ENCODE results near the gene NUBP1.

NUBP1 gene

GRCh38 chr16:10753670-10754069 is 10.0 kb downstream of the NUBP1 start:
- no peaks in the 10 kb centered on the region for H3K27me3 ChIP-seq (ENCODE audit: insufficient read depth, low read length)
- no peak overlapping the region for H3K4me3 ChIP-seq (ENCODE audit: low read length)
- no peak overlapping the region for H3K9ac ChIP-seq (ENCODE audit: low read depth, low read length)
- H3K36me3 ChIP-seq (ENCODE audit: insufficient read depth, low read depth, low read length), result peaks cover 38% of the 10 kb centered on the region
- H3K4me1 ChIP-seq (ENCODE audit: insufficient read depth, low read length), result no peaks in the 10 kb centered on the region
- H3K27ac ChIP-seq (ENCODE audit: low read length), result no peak overlapping the region
- H3K9me3 ChIP-seq (ENCODE audit: insufficient read depth, low read depth, low read length), result no peaks in the 10 kb centered on the region

DNA sequence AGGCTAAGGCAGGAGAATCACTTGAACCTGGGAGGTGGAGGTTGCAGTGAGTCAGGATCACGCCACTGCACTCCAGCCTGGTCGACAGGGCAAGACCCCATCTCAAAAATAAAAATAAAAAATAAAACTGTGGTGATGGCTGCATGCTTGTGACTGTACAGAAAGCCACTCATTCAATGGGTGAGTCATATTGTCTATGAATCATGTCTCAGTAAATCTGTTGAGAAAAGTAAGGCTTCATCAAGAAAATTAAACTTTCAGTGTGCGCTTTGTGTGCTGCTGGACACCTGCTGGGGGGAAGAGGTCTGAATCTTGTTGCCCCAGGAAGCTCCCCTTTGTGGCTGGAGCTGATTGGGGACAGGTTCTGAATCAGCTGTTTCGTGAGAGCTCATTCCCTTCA is 11.3 kb downstream of the NUBP1 start:
- peaks cover 49% of the 10 kb centered on the region for H3K36me3 ChIP-seq (ENCODE audit: insufficient read depth, low read depth, low read length)
- H3K27ac ChIP-seq (ENCODE audit: low read length), result no peak overlapping the region
- no peak overlapping the region for H3K9ac ChIP-seq (ENCODE audit: low read depth, low read length)
- H3K27me3 ChIP-seq (ENCODE audit: insufficient read depth, low read length), result no peaks in the 10 kb centered on the region
- H3K9me3 ChIP-seq (ENCODE audit: insufficient read depth, low read depth, low read length), result no peaks in the 10 kb centered on the region
- H3K4me3 ChIP-seq (ENCODE audit: low read length), result no peak overlapping the region
- H3K4me1 ChIP-seq (ENCODE audit: insufficient read depth, low read length), result no peaks in the 10 kb centered on the region

GRCh38 chr16:10756574-10756973 is 12.9 kb downstream of the NUBP1 start:
- H3K4me3 ChIP-seq (ENCODE audit: low read length), result no peak overlapping the region
- H3K27me3 ChIP-seq (ENCODE audit: insufficient read depth, low read length), result no peaks in the 10 kb centered on the region
- H3K36me3 ChIP-seq (ENCODE audit: insufficient read depth, low read depth, low read length), result peaks cover 57% of the 10 kb centered on the region
- H3K9ac ChIP-seq (ENCODE audit: low read depth, low read length), result no peak overlapping the region
- H3K4me1 ChIP-seq (ENCODE audit: insufficient read depth, low read length), result no peaks in the 10 kb centered on the region
- no peak overlapping the region for H3K27ac ChIP-seq (ENCODE audit: low read length)
- H3K9me3 ChIP-seq (ENCODE audit: insufficient read depth, low read depth, low read length), result no peaks in the 10 kb centered on the region

DNA sequence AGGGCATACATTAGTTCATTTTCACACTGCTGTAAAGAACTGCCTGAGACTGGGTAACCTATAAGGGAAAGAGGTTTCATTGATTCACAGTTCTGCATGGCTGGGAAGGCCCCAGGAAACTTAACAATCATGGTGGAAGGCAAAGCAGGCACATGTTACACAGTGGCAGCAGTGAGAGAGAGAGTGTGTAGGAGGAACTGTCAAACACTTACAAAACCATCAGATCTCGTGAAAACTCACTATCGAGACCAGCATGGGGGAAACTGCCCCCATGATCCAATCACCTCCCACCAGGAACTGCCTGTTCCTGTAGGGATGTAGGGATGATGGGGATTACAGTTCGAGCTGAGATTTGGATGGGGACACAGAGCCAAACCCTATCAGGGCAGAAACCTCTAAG is 17.2 kb downstream of the NUBP1 start:
- H3K27me3 ChIP-seq (ENCODE audit: insufficient read depth, low read length), result no peaks in the 10 kb centered on the region
- H3K36me3 ChIP-seq (ENCODE audit: insufficient read depth, low read depth, low read length), result peaks cover 76% of the 10 kb centered on the region
- H3K4me3 ChIP-seq (ENCODE audit: low read length), result no peak overlapping the region
- no peaks in the 10 kb centered on the region for H3K4me1 ChIP-seq (ENCODE audit: insufficient read depth, low read length)
- H3K27ac ChIP-seq (ENCODE audit: low read length), result no peak overlapping the region
- H3K9ac ChIP-seq (ENCODE audit: low read depth, low read length), result no peak overlapping the region
- H3K9me3 ChIP-seq (ENCODE audit: insufficient read depth, low read depth, low read length), result no peaks in the 10 kb centered on the region

GRCh38 chr16:10761373-10761772 is 17.7 kb downstream of the NUBP1 start:
- no peaks in the 10 kb centered on the region for H3K27me3 ChIP-seq (ENCODE audit: insufficient read depth, low read length)
- no peak overlapping the region for H3K4me3 ChIP-seq (ENCODE audit: low read length)
- no peak overlapping the region for H3K27ac ChIP-seq (ENCODE audit: low read length)
- H3K9ac ChIP-seq (ENCODE audit: low read depth, low read length), result no peak overlapping the region
- H3K4me1 ChIP-seq (ENCODE audit: insufficient read depth, low read length), result no peaks in the 10 kb centered on the region
- H3K36me3 ChIP-seq (ENCODE audit: insufficient read depth, low read depth, low read length), result peaks cover 77% of the 10 kb centered on the region
- H3K9me3 ChIP-seq (ENCODE audit: insufficient read depth, low read depth, low read length), result no peaks in the 10 kb centered on the region

GRCh38 chr16:10762336-10763016 is 18.8 kb downstream of the NUBP1 start:
- Histone ChIP-seq H3K4me3 (ENCODE audit: low read length) (no peak overlapping the region), H3K27ac (ENCODE audit: low read length) (no peak overlapping the region), H3K4me1 (ENCODE audit: insufficient read depth, low read length) (no peaks in the 10 kb centered on the region), H3K9ac (ENCODE audit: low read depth, low read length) (no peak overlapping the region), H3K27me3 (ENCODE audit: insufficient read depth, low read length) (no peaks in the 10 kb centered on the region), H3K36me3 (ENCODE audit: insufficient read depth, low read depth, low read length) (peaks cover 72% of the 10 kb centered on the region), H3K9me3 (ENCODE audit: insufficient read depth, low read depth, low read length) (no peaks in the 10 kb centered on the region)

DNA sequence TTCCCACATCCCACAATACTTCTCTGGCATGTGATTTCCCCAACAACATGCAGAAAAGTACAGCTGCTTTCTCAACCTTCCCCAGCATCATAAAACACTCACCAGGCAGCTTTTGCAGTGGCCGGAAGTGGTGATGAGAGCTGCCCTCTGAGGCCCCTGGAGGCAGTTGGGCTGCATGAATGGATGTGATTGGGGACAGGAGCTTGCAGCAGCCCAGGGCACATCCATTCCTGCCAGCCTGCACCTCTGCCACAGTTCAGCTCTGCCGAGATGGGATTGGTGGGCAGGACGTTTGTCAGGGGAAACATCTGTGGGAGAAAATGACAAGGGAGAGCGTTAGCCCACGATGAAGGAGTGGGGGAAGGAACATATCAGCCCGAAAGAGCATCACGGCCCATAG is 19.8 kb downstream of the NUBP1 start:
- no peaks in the 10 kb centered on the region for H3K4me1 ChIP-seq (ENCODE audit: insufficient read depth, low read length)
- peaks cover 66% of the 10 kb centered on the region for H3K36me3 ChIP-seq (ENCODE audit: insufficient read depth, low read depth, low read length)
- H3K27ac ChIP-seq (ENCODE audit: low read length), result no peak overlapping the region
- no peaks in the 10 kb centered on the region for H3K9me3 ChIP-seq (ENCODE audit: insufficient read depth, low read depth, low read length)
- H3K4me3 ChIP-seq (ENCODE audit: low read length), result no peak overlapping the region
- H3K9ac ChIP-seq (ENCODE audit: low read depth, low read length), result no peak overlapping the region
- H3K27me3 ChIP-seq (ENCODE audit: insufficient read depth, low read length), result no peaks in the 10 kb centered on the region

- Histone ChIP-seq H3K27ac (ENCODE audit: low read length) (no peak overlapping the region), H3K9me3 (ENCODE audit: insufficient read depth, low read depth, low read length) (no peaks in the 10 kb centered on the region), H3K4me1 (ENCODE audit: insufficient read depth, low read length) (no peaks in the 10 kb centered on the region), H3K9ac (ENCODE audit: low read depth, low read length) (no peak overlapping the region), H3K36me3 (ENCODE audit: insufficient read depth, low read depth, low read length) (peaks cover 56% of the 10 kb centered on the region), H3K4me3 (ENCODE audit: low read length) (no peak overlapping the region), H3K27me3 (ENCODE audit: insufficient read depth, low read length) (no peaks in the 10 kb centered on the region)
Observed at GRCh38 chr16:10765772-10766171, 22.1 kb downstream of the NUBP1 start.

GRCh38 chr16:10767127-10767526 is 23.5 kb downstream of the NUBP1 start:
- H3K4me3 ChIP-seq (ENCODE audit: low read length), result no peak overlapping the region
- H3K9me3 ChIP-seq (ENCODE audit: insufficient read depth, low read depth, low read length), result no peaks in the 10 kb centered on the region
- peaks cover 42% of the 10 kb centered on the region for H3K36me3 ChIP-seq (ENCODE audit: insufficient read depth, low read depth, low read length)
- H3K27me3 ChIP-seq (ENCODE audit: insufficient read depth, low read length), result no peaks in the 10 kb centered on the region
- no peaks in the 10 kb centered on the region for H3K4me1 ChIP-seq (ENCODE audit: insufficient read depth, low read length)
- no peak overlapping the region for H3K9ac ChIP-seq (ENCODE audit: low read depth, low read length)
- no peak overlapping the region for H3K27ac ChIP-seq (ENCODE audit: low read length)

DNA sequence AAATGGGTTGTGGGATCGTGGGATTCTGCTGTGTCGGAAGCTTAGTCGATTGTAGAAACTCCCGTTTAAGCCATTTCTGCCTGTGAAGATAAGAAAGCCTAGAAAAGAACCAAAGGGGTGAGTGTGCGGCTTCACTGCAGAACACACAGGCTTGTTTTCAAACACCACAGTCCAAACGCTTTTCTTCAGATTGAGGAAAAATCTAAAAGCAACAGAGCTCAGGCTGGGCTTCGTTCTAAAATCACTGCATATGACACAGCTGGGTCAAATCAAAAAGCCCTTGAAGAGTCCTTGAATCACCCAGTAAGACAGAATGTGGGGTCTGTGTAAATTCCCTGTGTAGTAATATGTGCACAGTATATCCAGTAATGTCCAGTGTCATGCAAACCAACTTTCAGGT is 25.7 kb downstream of the NUBP1 start:
- H3K27me3 ChIP-seq (ENCODE audit: insufficient read depth, low read length), result no peaks in the 10 kb centered on the region
- H3K36me3 ChIP-seq (ENCODE audit: insufficient read depth, low read depth, low read length), result peaks cover 25% of the 10 kb centered on the region
- no peaks in the 10 kb centered on the region for H3K9me3 ChIP-seq (ENCODE audit: insufficient read depth, low read depth, low read length)
- H3K4me1 ChIP-seq (ENCODE audit: insufficient read depth, low read length), result no peaks in the 10 kb centered on the region
- H3K27ac ChIP-seq (ENCODE audit: low read length), result no peak overlapping the region
- H3K4me3 ChIP-seq (ENCODE audit: low read length), result no peak overlapping the region
- H3K9ac ChIP-seq (ENCODE audit: low read depth, low read length), result no peak overlapping the region

- Histone ChIP-seq H3K27me3 (ENCODE audit: insufficient read depth, low read length) (no peaks in the 10 kb centered on the region), H3K9me3 (ENCODE audit: insufficient read depth, low read depth, low read length) (no peaks in the 10 kb centered on the region), H3K4me3 (ENCODE audit: low read length) (no peak overlapping the region), H3K27ac (ENCODE audit: low read length) (no peak overlapping the region), H3K4me1 (ENCODE audit: insufficient read depth, low read length) (no peaks in the 10 kb centered on the region), H3K9ac (ENCODE audit: low read depth, low read length) (no peak overlapping the region), H3K36me3 (ENCODE audit: insufficient read depth, low read depth, low read length) (peaks cover 13% of the 10 kb centered on the region; the same call in 1 of the 2 replicates)
Observed at GRCh38 chr16:10770907-10771306, 27.3 kb downstream of the NUBP1 start.

DNA sequence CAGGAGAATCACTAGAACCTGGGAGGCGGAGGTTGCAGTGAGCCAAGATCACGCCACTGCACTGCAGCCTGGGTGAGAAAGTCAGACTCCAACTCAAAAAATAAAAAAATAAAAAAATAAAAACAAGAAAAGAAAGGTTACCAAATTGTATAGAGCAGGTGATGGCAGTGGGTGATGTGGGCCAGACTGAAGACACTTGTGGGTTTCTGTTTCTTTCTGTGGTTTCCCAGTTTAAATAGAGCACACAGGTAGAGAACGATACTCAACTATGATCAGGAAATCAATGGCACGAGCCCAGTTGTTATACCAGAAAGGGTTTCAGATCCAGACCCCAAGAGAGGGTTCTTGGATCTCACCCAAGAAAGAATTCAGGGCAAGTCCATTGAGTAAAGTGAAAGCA is 32.6 kb downstream of the NUBP1 start:
- H3K36me3 ChIP-seq (ENCODE audit: insufficient read depth, low read depth, low read length), result no peaks in the 10 kb centered on the region
- no peaks in the 10 kb centered on the region for H3K27me3 ChIP-seq (ENCODE audit: insufficient read depth, low read length)
- H3K27ac ChIP-seq (ENCODE audit: low read length), result no peak overlapping the region
- H3K9ac ChIP-seq (ENCODE audit: low read depth, low read length), result no peak overlapping the region
- H3K4me3 ChIP-seq (ENCODE audit: low read length), result no peak overlapping the region
- H3K4me1 ChIP-seq (ENCODE audit: insufficient read depth, low read length), result no peaks in the 10 kb centered on the region
- H3K9me3 ChIP-seq (ENCODE audit: insufficient read depth, low read depth, low read length), result no peaks in the 10 kb centered on the region
